Stimulated activated CD4-positive, alpha-beta T cell treated with anti-CD3 and anti-CD28 coated beads, Interleukin-2, amount 100 ng/mL, for 24 hours (primary cell): ENCODE measurements around the gene AIP.
"Not testable (repeated sequence)": the region's sequence is repeated elsewhere in the genome, so short reads cannot be mapped to it uniquely, and the experiment has no call there.

Experiments used
- DNase-seq, 2 donors: peaks; one replicate each; pipeline ENCODE4 v3.0.0-alpha.2; 2020

AIP gene

DNA sequence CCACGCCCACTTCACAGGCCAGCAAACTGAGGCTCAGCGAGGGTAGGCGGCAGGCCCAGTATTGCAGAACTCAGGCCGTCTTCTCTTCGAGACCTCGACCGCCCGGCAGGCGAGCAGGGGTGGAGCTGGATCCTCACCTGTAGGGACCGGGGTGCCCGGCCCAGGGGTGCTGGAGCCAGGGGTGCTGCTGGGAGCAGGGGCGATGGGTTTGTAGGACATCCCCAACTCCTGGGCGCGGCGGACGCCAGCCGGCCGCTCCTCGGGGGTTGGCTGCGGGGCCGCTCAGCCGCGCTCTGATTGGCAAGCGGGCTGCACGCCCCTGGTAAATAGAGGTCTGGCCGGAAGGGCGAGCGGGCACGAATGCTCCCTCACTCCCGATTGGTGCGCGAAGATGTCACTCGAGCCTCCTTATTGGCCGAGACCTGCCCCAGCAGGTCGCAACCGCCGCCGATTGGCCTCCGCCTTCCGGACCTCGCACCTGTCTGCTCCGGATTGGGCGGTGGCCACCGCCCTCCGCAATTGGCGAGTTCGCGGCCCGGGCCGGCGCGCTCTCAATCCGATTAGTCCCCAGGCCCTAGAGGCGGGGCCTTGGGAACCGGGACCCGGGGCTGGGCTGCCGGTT is 25.1 kb downstream of the AIP start, which contains the start of gene CDK2AP2:
Gene CDK2AP2 (minus strand): TSS at position 299 of the 622 bp plus-strand sequence. CDS start 80 bp downstream, at position 219.
- DNase-seq = peak; percentile 99

DNA sequence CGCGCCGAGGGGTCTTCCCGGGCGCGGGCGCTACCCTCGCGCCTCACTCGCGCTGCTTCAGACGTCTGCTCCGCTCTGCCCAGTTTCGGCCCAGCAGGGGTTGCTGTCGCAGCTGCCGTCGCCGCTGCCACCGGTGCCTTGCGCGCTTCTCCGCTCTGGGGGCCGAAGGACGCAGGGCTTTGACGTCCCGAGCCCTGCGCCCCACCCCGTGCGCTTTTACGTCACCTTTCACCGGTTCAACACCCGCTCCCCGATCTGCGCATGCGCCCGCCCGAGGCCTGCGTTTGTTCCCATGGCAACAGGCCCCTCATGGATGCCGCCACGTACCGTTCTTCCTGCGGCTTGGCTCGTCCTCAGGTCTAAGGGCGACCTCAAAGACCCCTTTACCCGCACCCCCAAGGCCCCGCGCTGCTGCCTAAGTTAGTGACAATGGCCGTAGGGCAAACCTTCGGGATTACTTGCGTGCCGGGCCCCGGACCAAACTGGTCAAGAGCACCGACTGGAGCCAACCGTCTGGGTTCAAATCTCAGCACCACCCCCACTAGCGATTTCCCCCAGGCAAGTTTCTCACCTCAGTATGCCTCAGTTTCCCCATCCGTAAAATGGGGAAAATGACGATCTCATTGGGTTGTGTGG is 25.8 kb downstream of the AIP start:
- peak; percentile 99 to 100 for DNase-seq

DNA sequence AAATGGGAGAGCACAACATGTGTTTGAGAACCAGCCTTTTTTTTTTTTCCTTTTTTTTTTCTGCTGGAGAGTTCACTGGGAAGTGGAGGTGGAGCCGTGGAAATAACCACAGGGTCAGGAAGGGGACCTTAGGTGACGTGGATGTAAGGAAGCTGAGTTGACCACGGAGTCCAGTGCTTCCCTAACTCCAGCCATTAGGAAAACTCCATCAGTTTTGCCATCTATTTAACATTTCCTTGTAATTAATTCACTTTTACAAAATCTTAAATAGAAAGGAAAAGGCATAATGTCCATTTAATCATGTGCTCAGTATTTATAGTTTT is 27.2 kb downstream of the AIP start:
- no peak for DNase-seq

DNA sequence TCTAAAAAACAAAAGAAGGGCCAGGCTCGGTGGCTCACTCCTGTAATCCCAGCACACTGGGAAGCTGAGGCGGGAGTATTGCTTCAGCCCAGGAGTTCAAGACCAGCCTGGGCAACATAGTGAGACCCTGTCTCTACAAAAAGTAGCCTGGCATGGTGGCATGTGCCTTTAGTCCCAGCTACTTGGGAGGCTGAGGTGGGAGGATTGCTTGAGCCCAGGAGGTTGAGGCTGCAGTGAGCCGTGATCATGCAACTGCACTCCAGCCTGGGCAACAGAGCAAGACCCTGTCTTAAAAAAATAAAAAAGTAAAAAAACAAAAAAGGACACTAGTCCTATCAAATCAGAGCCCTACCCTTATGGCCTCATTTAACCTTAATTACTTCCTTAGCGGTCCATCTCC is 28.7 kb downstream of the AIP start:
- not testable (repeated sequence) for DNase-seq

DNA sequence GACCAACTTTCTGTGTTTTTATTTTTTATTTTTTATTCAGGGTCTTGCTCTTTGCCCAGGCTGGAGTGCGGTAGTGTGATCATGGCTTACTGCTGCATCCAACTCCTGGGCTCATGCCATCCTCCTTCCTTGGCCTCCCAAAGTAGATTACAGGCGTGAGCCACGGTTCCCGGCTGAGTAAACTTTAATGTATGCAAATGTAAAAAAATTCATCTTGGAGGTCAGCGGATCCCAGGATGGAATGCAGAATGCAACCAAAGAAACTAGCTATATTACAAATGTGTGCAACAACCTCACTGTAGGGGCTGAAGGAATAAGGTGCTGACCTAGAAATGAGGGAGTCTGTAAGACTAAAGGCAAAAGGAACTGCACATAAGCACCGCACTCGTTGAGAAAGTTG is 31.3 kb downstream of the AIP start:
- DNase-seq = no peak

DNA sequence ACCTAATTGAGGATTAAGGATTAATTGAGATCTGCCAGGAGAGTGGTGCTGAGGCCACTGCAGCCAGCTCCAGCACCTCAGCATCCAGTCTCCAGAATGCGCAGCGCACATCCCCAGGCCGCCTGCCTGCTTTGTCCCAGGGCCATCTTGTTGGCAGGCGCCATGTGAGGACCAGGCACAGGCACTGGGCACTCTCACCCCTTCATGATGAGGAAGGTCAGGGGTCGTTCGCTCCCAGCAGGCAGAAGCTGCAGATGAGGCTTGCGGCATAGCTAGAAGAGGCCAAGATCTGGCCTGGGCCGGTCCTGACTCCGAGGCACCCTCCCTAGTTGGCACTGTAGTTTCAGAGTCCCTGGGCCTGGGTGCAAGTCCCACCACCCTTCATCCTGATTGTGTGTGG is 34.0 kb downstream of the AIP start:
- DNase-seq = no peak

DNA sequence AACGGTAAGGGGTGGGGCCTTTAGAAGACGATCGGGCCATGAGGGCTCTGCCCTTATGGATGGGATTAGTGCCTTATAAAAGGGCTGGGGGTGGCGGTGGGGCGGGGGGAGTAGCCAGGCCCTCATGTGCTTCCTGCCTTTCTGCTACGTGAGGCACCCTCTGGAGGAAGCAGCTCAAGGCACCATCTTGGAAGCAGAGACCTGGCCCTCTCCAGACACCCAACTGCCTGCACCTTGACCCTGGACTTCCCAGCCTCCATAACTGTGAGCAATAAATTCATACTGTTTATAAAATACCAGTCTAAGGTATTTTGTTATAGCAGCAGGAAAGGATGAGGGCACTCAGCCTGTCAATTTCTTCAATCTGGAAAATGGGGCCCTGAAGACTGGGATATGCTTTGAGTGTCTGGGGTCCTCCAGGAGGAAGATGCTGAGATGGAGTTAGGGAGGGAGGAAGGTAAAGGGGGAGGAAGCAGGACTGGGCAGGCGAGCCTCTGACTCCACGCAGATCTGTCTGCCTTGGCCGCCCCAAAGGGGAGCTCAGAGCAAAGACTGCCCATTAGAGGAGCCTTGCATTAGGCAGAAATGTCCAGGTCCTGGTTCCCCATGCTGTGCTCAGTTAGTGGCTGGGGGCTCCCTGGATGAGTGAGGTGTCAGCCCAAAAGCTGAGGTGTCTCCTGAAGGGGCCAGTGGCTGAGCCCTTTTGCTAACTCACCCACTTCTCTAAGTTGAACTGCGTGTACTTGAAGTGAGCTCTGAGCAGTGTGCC is 35.1 kb downstream of the AIP start:
- DNase-seq = no peak

DNA sequence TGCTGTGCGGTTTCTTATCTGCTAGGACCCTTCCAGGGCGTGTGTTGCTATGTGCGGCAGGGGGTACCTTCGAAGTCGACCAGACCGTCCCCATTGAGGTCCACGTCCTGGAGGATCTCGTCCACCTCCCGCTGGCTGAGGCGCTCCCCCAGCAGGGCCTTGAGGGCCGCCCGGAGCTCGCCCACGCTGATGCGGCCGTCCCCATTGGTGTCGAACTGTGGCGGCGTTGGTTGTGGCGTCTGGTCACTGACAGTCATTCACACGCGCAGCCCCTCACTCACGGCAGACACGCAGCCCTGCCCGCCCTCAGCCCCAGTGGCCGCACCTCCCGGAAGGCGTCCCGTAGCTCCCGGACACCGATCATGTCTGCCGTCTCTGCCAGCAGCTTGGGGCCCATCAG is 36.9 kb downstream of the AIP start:
- no peak for DNase-seq

DNA sequence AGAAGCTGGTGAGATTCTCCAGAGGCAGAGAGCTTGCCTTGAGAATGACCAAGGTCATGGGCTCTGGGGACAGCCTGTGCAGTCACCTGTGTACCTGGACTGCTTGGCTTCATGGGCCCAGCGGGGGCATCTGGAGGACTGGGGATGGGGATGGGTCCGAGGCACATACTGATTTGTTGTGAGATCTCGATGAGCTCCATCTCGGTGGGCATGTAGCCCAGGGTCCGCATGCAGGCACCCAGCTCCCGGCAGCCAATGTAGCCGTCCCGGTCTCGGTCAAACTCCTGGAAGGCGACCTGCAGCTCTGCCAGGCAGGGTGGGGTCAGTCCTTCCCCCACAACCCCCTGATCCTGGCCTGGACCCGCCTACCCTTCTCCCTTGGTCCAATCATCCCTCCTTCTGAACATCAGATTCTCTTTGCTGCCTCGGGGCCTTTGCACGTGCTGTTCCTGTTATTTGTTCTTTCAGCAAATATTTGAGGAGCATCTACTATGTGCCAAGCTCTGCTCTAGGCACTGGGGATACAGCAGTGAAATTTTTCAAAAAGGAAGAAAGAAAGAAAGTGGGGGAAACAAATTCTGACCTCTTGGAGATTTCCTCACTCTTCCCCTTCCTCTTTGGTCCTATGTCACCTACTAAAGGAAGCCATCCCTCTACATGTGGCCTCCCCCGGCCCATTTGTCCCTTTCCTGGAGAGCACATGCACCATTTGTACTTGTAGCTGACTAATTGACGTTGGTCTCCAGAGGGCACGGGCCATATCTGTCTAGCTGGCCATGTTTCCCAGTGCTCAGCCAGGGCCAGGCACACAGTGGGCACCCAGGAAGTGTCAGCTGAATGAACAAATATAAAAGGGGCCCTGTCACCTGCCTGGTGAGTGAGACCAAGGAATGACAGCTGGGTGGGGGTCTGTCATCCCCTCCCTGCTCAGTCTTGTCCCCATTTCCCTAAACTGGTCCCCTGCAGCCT is 38.3 kb downstream of the AIP start:
- DNase-seq = no peak

DNA sequence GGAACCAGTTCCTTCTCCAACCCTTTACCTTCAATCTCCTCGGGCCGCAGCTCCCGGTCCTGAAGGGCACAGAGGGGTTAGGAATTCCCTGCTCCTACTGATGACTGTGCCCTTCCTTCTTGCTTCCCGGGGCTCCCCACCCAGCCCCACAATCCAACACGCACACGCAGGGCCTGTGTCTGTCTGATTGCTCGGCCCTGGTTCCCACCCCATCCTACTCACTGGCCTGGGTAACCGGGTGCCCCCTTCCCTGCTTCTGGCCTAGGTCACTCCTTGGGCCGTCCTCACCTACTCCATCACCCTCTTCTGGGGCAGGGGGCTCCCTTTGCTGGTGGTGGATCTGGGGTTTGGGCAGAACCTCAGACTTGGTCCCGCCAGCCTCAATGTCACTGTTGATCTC is 39.1 kb downstream of the AIP start:
- no peak for DNase-seq

DNA sequence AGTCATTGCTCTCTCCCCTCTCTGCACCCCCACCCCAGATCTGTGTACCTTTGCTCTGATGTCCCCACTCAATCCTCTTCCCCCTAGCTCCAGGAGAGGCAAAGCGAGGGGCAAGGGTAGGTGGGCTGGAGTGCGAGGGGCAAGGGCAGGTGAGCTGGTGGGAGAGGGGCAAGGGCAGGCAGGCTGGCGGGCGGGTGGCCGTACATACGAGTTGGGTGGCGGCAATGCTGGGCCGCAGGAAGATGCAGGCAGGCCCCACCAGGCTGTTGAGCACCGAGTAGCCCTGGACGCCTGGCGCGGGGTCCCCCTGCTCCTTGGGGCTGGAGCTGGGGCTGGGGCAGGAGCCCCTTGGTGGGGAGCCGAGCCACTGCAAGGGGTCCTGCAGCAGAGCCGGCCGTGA is 39.5 kb downstream of the AIP start:
- no peak for DNase-seq

DNA sequence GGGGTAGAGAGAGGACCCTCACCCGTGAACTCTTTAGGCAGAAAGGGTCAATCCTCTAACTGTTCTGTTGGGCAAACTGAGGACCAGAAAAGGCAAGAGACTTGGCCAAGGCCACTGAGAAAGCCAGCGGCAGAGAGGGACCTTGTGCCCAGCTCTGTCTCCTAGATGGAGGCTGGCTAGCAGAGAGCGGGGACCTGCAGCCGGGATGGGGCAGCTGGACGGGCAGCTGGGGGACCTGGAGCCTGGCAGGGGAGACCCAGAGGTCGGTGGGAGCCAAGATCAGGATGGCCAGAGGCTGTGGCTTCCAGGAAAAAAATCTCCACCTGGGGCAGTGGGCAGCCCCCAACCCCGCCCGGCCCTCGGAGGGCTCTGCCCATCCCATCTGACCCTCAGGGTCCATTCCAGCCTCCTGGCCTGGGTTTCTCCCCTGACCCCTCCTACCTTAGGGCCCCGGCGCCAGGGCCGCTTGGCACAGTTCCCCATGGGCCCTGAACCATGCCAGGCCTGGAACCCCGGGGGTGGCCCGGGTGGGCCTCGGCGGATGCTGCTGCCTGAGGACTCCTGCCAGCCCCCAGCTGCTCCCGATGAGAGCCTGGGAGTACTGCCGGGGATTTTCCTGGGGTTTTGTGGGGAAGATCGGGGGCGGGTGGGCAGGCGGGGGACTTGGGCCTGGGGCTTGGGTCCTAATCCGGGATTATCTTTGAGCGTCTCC is 40.2 kb downstream of the AIP start, which contains the start of gene CABP2:
Gene CABP2 (minus strand): TSS at position 603 of the 712 bp plus-strand sequence. CDS start 120 bp downstream, at position 483.
- no peak for DNase-seq

DNA sequence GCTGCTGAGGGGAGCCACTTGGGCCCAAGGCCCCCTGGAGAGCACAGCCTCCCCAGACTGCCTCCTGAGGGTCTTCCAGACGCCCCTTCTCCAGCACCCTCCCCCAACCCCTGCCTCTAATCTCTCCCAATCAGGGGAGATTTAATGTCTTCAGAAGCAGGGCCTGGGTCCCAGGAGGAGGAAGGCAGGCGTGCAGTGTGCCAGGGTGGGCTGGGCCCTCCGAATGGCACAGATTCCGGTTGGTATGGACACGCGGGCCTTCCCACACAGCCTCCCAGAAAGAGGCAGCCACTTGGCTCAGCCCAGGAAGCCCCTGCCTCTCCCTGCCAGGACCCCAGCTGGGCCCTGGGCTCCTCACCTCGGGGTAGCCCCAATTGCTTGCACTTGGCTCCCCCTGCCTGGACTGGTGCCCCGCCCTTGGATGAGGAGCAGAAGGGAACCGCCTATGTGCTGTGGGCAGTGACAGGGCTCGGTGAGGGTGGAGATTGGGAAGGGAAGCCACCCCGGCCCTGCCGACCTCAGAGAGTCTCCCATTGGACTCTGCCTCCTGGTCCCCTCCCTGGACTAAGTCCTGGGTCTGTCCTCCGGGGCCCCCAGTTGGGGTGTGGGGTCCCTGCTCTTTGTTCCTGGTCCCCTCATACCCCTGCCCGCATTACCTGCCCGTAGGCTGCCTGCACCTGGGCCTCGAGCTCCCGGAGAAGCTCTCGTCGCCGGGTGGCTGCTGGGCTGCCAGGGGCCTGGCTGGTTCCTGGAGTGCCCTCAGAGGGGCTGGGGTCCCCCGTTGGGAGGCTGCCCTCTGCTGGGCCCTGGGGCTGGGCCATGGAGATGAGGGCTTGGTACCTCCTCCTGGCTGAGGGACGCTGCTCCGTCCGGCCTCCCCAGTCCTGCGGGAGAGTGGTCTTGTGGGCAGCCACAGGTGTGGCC is 41.0 kb downstream of the AIP start:
- no peak for DNase-seq

DNA sequence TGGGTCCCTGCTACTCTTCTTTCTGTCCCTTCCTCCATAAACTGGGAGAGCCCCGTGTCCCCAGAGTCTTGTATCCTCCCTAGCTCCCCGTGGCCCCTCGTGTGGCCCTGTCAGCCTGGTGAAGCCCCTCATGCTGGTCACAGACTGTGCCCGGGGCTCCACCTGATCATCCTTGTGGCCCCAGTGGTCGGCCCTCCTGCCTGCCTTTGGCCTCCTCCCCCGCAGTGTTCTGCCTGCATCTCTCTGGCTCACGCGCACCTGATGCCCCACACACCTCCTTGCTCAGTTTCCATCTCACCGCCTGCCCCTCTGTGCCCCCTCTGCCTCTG is 41.6 kb downstream of the AIP start:
- no peak for DNase-seq

DNA sequence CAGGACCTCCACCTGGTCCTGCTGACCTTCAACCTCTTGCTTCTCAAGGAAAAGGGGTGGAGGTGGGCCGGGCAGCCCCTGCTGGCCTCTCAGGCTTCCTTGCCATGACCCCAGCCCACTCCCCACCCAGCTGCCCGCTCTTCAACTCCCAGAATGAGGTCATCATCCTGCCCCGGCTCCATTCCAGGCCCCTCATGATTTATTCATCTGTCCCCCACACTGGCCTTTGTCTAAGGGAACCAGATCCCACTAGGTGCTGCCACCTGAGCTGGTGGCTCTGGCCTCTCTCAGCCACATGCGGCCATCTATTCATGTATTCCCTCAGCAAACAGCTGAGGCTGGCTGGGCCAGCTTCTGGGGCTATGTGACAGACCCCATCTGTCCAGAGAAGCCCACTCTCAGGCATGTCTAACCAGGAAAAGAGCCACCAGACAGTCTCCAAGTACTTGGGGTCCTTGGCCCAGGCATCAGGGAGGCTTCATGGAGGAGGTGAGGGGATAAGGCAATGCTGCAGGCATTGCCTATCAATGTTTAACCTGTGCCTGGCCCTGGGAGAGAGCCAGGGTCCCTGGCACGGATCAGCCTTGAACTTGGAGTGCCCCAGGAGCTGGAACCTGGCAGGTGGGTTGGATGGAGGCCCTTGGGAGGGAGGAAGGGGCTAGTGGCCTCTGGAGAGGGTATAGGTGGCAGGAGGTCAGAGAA is 42.6 kb downstream of the AIP start:
- no peak for DNase-seq

DNA sequence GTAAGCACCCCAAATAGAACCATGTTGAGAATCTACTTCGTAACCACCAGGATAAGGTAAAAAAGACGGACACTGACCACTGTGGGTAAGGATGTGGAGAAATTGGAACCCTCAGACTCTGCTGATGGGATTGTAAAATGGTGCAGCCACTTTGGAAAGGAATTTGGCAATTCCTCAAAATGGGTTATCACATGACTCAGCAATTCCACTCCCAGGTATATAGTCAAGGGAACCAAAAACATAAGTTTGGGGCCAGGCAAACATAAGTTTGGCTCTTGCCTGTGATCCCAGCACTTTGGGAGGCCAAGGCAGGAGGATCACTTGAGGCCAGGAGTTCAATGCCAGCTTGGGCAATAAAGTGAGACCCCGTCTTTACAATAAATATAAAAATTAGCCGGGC is 45.5 kb downstream of the AIP start:
- no peak for DNase-seq

DNA sequence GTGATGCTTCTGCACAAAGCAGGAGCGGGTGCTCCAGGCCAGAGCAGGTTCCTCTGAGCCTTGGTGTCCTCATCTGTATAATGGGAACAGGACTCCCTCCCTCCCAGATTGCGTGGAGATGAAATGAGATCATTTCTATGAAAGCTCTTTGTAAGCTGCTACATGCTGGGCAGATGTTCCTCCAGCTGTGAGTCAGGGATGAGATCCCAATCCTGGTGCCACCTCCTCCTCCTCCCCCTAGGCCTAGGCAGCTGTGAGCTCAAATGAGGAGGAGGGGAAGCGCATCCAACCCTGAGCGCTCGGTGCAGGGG is 47.4 kb downstream of the AIP start:
- DNase-seq = no peak

DNA sequence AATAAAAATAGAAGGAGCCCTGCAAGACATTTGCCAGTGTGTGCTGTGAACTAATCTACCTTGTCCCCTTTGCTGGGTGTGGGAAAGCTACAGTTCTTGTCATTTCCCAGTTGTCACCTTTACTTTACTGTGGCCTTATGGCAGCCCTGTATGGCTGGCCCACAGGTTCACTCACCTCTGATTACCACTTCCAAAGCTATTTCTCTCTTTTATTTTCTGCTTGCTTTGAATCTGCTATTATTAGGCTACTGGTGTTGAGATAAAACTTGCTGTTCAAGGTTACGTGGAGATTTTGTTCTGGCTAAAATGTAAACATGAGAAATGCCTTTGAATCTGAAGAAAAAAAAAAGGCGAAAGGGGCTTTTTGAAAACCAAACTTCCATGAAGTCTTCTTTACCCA is 50.1 kb downstream of the AIP start:
- DNase-seq = no peak

DNA sequence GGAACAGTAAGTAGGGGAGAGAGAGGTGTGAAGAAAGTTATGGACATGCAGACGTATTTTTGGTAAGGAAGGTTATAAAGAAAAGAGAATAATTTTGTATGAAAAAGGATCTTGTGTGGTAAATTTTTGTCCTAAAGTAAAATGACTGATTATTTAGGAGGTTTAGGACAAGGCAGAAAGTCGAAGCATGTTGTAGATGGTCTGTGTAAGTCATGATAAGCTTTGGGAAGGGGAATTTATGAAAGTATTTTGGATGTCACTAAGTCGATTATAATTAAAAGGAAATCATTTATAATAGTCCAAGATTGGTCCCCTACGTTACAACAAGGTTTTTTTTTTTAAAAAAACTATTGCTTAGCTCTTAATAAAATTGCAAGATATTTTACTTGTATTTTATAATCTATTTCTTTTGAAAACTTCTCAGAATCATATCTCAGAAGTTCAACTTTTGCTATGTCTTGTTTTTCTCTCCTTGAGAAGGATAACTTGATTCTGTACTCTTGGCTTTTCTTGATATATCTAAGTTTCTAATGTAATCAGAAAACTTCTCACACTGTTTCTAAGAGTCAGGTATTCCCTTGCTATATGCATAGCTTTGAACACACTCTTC is 51.3 kb downstream of the AIP start:
- DNase-seq = no peak

DNA sequence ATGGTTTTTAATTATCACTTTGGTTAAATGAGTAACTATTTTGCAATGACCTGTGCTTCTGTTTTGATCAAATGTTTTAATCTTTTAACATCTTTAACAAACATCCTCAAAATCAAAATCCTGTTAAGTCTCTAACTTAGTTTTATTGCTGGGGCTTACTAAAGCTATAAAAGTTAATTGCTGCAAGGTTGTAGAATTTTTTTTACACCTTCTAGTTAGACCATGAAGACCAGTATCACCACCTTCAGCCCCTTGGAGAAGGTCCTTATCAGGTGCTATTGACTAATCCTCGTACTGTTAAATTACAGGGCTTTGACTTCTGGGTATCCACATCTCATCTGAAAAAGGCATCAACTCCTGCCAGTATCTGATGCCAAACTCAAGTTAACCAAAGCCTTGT is 52.7 kb downstream of the AIP start:
- DNase-seq = no peak
